GM21528 (cell line): ENCODE results near the gene NHSL1.

ENCODE experiments used
- ATAC-seq: cut with Tn5 transposase; IDR thresholded peaks from one replicate; pipeline ENCODE4 v1.9.1; 2021; ENCODE audit warnings: mild to moderate bottlenecking, moderate library complexity; ENCODE audit not compliant: unreplicated experiment, low FRiP score

The NHSL1 gene, protein sequence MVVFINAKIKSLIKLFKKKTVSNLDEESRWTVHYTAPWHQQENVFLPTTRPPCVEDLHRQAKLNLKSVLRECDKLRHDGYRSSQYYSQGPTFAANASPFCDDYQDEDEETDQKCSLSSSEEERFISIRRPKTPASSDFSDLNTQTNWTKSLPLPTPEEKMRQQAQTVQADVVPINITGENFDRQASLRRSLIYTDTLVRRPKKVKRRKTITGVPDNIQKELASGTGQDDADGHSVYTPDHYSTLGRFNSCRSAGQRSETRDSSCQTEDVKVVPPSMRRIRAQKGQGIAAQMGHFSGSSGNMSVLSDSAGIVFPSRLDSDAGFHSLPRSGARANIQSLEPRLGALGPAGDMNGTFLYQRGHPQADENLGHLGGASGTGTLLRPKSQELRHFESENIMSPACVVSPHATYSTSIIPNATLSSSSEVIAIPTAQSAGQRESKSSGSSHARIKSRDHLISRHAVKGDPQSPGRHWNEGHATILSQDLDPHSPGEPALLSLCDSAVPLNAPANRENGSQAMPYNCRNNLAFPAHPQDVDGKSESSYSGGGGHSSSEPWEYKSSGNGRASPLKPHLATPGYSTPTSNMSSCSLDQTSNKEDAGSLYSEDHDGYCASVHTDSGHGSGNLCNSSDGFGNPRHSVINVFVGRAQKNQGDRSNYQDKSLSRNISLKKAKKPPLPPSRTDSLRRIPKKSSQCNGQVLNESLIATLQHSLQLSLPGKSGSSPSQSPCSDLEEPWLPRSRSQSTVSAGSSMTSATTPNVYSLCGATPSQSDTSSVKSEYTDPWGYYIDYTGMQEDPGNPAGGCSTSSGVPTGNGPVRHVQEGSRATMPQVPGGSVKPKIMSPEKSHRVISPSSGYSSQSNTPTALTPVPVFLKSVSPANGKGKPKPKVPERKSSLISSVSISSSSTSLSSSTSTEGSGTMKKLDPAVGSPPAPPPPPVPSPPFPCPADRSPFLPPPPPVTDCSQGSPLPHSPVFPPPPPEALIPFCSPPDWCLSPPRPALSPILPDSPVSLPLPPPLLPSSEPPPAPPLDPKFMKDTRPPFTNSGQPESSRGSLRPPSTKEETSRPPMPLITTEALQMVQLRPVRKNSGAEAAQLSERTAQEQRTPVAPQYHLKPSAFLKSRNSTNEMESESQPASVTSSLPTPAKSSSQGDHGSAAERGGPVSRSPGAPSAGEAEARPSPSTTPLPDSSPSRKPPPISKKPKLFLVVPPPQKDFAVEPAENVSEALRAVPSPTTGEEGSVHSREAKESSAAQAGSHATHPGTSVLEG (N-terminal part only)

GRCh38 chr6:138499303-138500018 lies at the start of gene NHSL1:
NHSL1 (minus strand) TSS chr6:138499494; CDS start chr6:138499290, 204 bp downstream.
- peak; percentile 93 for ATAC-seq

DNA sequence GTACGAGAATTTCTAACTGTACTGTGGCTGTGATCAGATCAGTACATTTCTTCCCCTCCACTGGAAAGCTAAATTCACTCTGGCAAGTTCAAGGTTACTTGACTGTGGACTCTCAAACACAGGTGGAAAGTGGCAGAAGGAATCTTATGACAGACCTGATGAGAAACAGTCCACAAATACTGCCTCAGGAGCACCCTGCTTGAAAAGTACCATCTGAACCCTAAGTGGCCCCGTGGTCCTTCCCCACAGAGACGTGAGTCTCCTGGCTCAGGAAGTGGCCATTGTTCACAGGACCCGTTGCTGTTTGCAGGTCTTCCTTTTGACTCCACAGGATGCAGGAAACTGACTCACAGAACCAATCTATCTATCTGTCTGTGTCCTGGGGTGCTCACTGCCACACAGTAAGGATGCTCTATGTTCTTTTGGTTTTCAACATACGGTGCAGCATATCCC lies 47.5 kb upstream of the NHSL1 start:
- ATAC-seq: no peak

- no peak for ATAC-seq
Observed at GRCh38 chr6:138545621-138545980, 46.3 kb upstream of the NHSL1 start.

- no peak for ATAC-seq
Observed at GRCh38 chr6:138544501-138544900, 45.2 kb upstream of the NHSL1 start.

DNA sequence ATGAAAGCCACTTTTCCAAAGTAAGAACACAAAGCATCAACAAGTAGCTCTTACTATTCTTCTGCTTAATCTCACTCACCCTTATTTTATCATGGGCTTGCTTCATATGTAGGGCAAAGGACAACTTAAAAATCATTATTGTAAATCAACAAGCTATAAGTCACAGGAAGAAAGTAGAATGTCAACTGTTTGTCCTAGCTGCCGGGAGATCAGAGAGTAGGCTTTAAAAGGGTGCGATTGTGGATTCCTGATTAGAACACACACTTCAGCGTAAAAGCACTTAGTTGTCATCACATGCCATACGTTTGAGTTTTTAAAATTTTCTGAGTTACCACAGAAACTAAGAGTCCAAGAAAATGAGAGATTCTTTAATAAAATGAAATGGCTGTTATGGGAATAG lies 44.4 kb upstream of the NHSL1 start:
- ATAC-seq: no peak

DNA sequence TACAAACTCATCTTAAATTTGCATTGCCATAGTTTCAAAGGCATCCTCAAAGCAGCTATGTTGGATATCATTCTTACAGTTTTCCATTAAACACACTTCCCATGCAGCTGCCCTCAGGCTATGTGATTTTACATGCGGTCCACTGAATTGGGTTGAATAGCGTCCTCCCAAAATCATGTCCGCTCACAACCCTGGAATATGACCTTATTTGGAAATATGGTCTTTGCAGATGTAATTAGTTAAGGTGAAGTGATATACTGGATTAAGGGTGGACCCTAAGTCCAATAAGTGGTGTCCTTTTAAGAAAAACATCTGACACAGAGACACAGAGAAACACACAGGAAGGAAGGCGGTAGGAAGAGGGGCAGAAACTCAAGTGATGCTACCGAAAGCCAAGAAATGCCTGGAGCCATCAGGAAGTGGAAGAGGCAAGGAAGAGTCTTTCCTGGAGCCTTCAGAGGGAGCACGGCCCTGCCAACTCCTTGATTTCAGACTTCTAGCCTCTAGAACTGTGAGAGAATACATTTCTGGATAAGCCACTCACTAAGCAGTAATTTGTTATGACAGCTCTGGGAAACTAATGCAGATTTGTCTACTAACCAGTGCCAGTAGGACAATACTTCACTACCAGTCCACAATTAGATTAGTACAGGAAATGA lies 42.7 kb upstream of the NHSL1 start:
- ATAC-seq: no peak

- ATAC-seq: no peak
Observed at GRCh38 chr6:138540468-138540867, 41.2 kb upstream of the NHSL1 start.

DNA sequence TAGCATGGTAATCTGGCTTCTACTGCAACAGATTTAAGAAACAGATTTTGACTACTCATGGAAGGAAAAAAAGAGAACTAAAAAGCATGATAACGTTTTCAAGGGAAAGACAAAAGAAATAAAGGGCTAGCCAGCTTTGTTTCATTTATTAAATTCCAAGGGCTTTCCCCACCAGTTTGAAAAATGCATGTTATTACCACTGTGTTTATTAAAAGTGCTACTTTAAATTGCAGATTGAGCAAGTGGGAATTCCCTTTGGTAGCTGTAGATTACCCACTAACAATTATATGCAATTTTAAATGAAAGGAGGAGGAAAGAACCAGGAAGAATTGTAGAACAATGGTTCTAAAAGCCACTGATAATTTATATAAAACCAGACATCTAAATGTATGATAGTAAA lies 40.6 kb upstream of the NHSL1 start:
- ATAC-seq: no peak

GRCh38 chr6:138538390-138539031 lies 39.2 kb upstream of the NHSL1 start:
- no peak for ATAC-seq

DNA sequence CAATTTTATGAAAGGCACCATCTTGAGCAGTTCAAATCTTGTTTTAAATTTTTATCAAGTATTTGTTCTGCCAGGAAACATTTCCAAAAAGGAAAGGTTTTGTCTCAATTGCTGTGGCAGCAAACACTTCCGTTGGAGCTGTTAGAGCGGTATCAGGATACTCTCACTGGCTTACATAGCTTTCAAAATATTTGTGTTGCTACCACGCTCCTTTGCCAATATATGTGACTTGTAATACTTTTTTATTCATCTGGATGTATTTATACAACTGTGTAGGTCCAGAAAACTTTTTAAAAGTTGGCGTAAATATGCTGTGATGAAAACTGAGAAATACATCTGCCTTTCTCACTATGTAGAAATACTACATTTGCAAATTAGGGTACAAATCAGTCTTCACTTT lies 37.8 kb upstream of the NHSL1 start:
- no peak for ATAC-seq

DNA sequence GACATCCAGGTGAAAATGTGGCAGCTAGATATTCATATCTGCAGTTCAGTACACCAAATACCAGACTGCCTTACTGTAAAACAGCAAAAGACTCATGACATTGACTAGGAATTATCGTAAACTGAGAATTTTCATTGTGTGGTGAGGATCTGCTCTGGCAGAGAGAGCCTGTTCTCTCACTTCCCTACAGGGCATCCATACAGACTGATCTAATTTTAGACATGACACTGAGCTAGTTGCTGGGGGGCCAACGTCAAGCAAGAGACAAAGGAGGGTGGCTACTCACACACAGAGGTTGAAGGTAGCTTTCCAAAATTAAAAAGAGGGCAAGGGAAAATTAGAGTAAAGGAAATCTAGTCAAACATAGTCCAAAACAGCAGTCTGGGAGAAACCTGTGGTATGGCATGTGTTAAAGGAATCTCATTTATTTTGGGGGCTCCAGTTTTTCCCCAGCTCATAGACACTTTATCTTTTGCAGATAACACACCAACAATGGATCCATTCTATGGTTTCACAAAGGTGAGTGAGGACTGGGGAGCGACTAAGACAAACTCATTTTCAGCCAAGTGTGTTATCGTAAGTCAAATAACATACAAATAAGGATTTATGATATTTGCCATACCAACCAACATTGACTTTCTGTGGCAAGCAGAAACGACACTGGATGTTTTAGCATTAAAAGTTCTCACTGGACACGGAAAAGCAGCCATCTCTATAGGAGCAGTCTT lies 36.6 kb upstream of the NHSL1 start:
- ATAC-seq: no peak

GRCh38 chr6:138533667-138534066 lies 34.4 kb upstream of the NHSL1 start:
- ATAC-seq: no peak

- ATAC-seq: no peak
Observed at GRCh38 chr6:138531387-138531786, 32.1 kb upstream of the NHSL1 start.

DNA sequence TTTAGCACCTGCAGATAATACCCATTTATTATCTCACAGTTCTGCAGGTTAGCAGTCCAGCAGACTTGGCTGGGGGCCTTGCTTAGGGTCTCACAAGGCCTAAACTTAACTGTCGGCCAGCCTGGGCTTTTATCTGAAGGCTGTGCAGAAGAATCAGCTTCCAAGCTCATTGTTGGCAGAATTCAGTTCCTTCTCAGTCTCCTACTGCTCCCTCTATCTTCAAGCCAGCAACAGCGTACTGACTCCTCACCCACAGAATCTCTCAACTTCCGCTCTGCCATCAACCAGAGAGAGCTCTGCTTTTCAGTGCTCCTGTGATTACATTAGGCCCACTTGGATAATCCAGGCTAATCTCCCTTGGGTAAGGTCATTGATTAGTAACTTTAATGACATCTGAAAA lies 30.2 kb upstream of the NHSL1 start:
- no peak for ATAC-seq

- ATAC-seq: no peak
Observed at GRCh38 chr6:138528956-138529355, 29.7 kb upstream of the NHSL1 start.

- ATAC-seq: no peak
Observed at GRCh38 chr6:138528137-138528536, 28.8 kb upstream of the NHSL1 start.

GRCh38 chr6:138527411-138528088 lies 28.3 kb upstream of the NHSL1 start:
- ATAC-seq: no peak

DNA sequence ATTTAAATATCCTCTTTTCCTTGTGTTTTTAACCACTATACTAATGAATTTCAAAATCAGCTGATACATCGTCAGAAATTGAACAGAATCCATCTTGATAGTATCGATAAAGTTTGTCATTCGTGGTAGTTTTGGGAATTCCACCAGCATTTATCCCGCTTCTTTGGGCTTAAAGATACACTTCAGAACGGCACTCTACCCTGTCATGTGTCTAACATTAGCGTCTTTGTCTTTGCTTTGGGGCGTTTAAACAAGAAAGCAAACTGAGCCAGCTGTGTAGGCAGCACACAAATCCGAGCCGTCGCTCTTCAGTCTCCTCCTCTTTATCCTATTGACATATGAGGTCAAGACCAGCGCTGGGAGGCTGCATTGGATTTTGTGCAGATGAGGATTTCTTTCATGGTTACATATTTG lies 27.5 kb upstream of the NHSL1 start:
- ATAC-seq: no peak
